Ovary (tissue), 9 donors: ENCODE results near the gene IBA57. TPM values are rescaled to one million over a fixed set of nuclear protein-coding genes. Genes with fewer than 3 reads are reported as not detected.

Source experiments
- DNase-seq, 5 donors: peaks; one replicate each; pipeline ENCODE4 v3.0.0-alpha.2; 2019 to 2020
- H3K27ac ChIP-seq, 2 donors: fragments of 200-600 bp; one replicate each; pipeline versions ENCODE4 v1.5.1 to v1.8.0; 2019 to 2022
- H3K27me3 ChIP-seq: fragments of 200-600 bp; one replicate; pipeline ENCODE4 v1.8.0; 2022
- H3K36me3 ChIP-seq: fragments of 200-600 bp; sonication (generic); one replicate; pipeline ENCODE4 v1.5.1; 2019
- H3K4me1 ChIP-seq: one replicate; pipeline ENCODE4 v1.8.1; 2013; ENCODE audit warnings: mild to moderate bottlenecking, moderate library complexity; ENCODE audit not compliant: insufficient read depth
- H3K4me3 ChIP-seq: fragments of 200-600 bp; sonication (generic); one replicate; pipeline ENCODE4 v1.5.1; 2017
- H3K9me3 ChIP-seq, 2 donors: fragments of 200-600 bp in 1 of 2; sonication (generic) in 1 of 2; one replicate each; pipeline versions ENCODE4 v1.5.1 to v1.8.1; 2013 to 2019; ENCODE audit warnings: mild to moderate bottlenecking in 1 of 2, moderate library complexity in 1 of 2
- CTCF ChIP-seq, 3 donors: fragments of 450-650 bp in 2 of 3; fragments of 200-600 bp in 1 of 3; IDR thresholded peaks; one replicate each; pipeline versions ENCODE4 v1.5.1 to v1.8.0; 2016 to 2022; ENCODE audit warnings: antibody characterized with exemption in 3 of 3, mild to moderate bottlenecking in 1 of 3
- EP300 ChIP-seq: sonication (generic); formaldehyde crosslinking; IDR thresholded peaks from one replicate; pipeline ENCODE4 v1.6.1; 2017; ENCODE audit warnings: antibody characterized with exemption
- POLR2A ChIP-seq: fragments of 450-650 bp; IDR thresholded peaks from one replicate; pipeline ENCODE4 v1.6.1; 2017; ENCODE audit warnings: antibody characterized with exemption, mild to moderate bottlenecking, moderate library complexity
- WGBS, 3 donors: extraction: QIAGEN DNeasy Blood & Tissue Kit in 1 of 3; methylation state at CpG; one replicate each; pipeline versions ENCODE4 v1.1.5 to v1.1.7; 2013 to 2017; 5-methylcytosine and 5-hydroxymethylcytosine counted together
- intact Hi-C, 4 donors: fragments of 100-400 bp; cut with DNase I; formaldehyde crosslinking; loops; one replicate each; pipeline versions ENCODE4 v1.11.0 to v1.15.1; 2022 to 2023
- polyA plus RNA-seq, 2 donors: library from polyadenylated mRNA; stranded (reverse); fragments of 200-250 nt in 1 of 2; fragments of 350-450 nt in 1 of 2; fragmentation: Illumina TruSeq in 1 of 2; extraction: RNeasy Lipid Tissue Mini Kit (QIAGEN cat#74804) in 1 of 2; gene quantifications; one replicate each; pipeline ENCODE4 v1.2.3, GENCODE V29; 2013 to 2014
- total RNA-seq, 7 donors: library from RNA; depleted of rRNA in 2 of 7; stranded (reverse); fragments of >200 nt in 2 of 7; fragmentation: NEBNext Ultra II Directional in 3 of 7; extraction: Animal tissue kit (Norgen Biotek cat#: 25700) in 3 of 7; gene quantifications; one replicate each; pipeline versions ENCODE4 v1.1.0 to v1.2.4, GENCODE V29; 2016 to 2023
- donor health status: DM: no; HTN: no; CAD: no; lungs with moderate emphysema.
- donor health status: DM: no; HTN: no; CAD: no.
- donor health status: Bipolar disorder and iron deficiency.
- donor health status: DM: yes; HTN: yes; CAD: no.
- donor health status: DM: no; HTN: no; CAD: no.
- donor health status: DM: yes; HTN: yes; CAD: no.

Gene IBA57
- total and polyA plus RNA-seq, 9 donors: 2.8 to 14.5 (median 9.0) TPM

- Histone ChIP-seq H3K27me3 (no peaks in the 10 kb centered on the region), H3K36me3 (no peaks in the 10 kb centered on the region), H3K4me3 (peak overlapping the region; percentile 72), H3K27ac (peak overlapping the region; percentile 99 to 100), H3K4me1 (peaks cover 14% of the 10 kb centered on the region), H3K9me3 (no peaks in the 10 kb centered on the region)
- peak in 4 of 5 donors; percentile 66 to 78 (median 74) for DNase-seq
- peak in 2 of 3 donors; percentile 24 to 25 for TF ChIP-seq CTCF (IDR thresholded peaks at IDR 0.05)
- peak; percentile 8 for TF ChIP-seq POLR2A
- no peak for TF ChIP-seq EP300
- WGBS, 3 donors: 13 to 30% (median 13%) methylated on average over 14 to 26 of the region's 26 CpGs
- intact Hi-C loops: loop anchor here in 1 of 4 donors (2.0 to 10.0 kb wide), 2 partner anchors 58 to 238 kb away; partner anchors contain the start of genes MRPL55 and TRIM11
Measured at GRCh38 chr1:228166170-228166936, 749 bp downstream of the IBA57 start.

GRCh38 chr1:228168563-228169270 lies 3.1 kb downstream of the IBA57 start:
- TF ChIP-seq EP300 (no peak), CTCF (IDR thresholded peaks at IDR 0.05) (no peak), POLR2A (no peak)
- no peaks in the 10 kb centered on the region for H3K27me3 ChIP-seq
- no peaks in the 10 kb centered on the region for H3K9me3 ChIP-seq
- H3K36me3 ChIP-seq: no peaks in the 10 kb centered on the region
- DNase-seq: peak in 3 of 5 donors; percentile 19 to 35 (median 20)
- intact Hi-C loops: loop anchor here in 1 of 4 donors (10.0 kb wide), 1 partner anchor 236 kb away; the partner anchor contains the start of gene TRIM11
- H3K27ac ChIP-seq: no peak overlapping the region
- no peak overlapping the region for H3K4me3 ChIP-seq
- H3K4me1 ChIP-seq: peaks cover 7% of the 10 kb centered on the region
- 74 to 78% (median 77%) methylated on average over 12 of the region's 12 CpGs for WGBS, 3 donors

GRCh38 chr1:228169345-228169744 lies 3.7 kb downstream of the IBA57 start:
- peak in 1 of 5 donors; percentile 2 for DNase-seq
- TF ChIP-seq EP300 (no peak), POLR2A (no peak), CTCF (IDR thresholded peaks at IDR 0.05) (no peak)
- H3K4me3 ChIP-seq: no peak overlapping the region
- intact Hi-C loops: loop anchor here in 1 of 4 donors (10.0 kb wide), 1 partner anchor 235 kb away; the partner anchor contains the start of gene TRIM11
- H3K27me3 ChIP-seq: no peaks in the 10 kb centered on the region
- H3K9me3 ChIP-seq: no peaks in the 10 kb centered on the region
- H3K27ac ChIP-seq: no peak overlapping the region
- no peaks in the 10 kb centered on the region for H3K36me3 ChIP-seq
- peaks cover 7% of the 10 kb centered on the region for H3K4me1 ChIP-seq
- WGBS, 3 donors: 84 to 94% (median 87%) methylated on average over 2 of the region's 2 CpGs

- Histone ChIP-seq H3K27ac (no peak overlapping the region), H3K27me3 (no peaks in the 10 kb centered on the region), H3K4me1 (peaks cover 7% of the 10 kb centered on the region), H3K4me3 (no peak overlapping the region), H3K36me3 (no peaks in the 10 kb centered on the region), H3K9me3 (no peaks in the 10 kb centered on the region)
- WGBS, 3 donors: 78 to 84% (median 82%) methylated on average over 7 of the region's 7 CpGs
- peak in 2 of 5 donors; percentile 11 to 23 for DNase-seq
- no peak for TF ChIP-seq EP300
- TF ChIP-seq POLR2A: no peak
- no peak for TF ChIP-seq CTCF (IDR thresholded peaks at IDR 0.05)
- intact Hi-C loops: no loop called here
Measured at GRCh38 chr1:228170666-228171065, 5.1 kb downstream of the IBA57 start.
